Measurements from ENCODE around the gene ISCU. TPM values are rescaled to one million over a fixed set of nuclear protein-coding genes. Genes with fewer than 3 reads are reported as not detected.

ISCU gene
- total RNA-seq, 1 experiment from 2014 or later: 84.8 TPM

GRCh38 chr12:108581311-108582227 is 19.2 kb downstream of the ISCU start:
- Histone ChIP-seq H3K79me2 (ENCODE audit: low read depth) (no peaks in the 10 kb centered on the region), H3K27ac (no peak overlapping the region), H4K20me1 (ENCODE audit: insufficient read depth) (no peaks in the 10 kb centered on the region), H3K4me2 (no peak overlapping the region), H3K36me3 (ENCODE audit: low read depth) (no peaks in the 10 kb centered on the region), H2AFZ (no peak overlapping the region), H3K27me3 (ENCODE audit: insufficient read depth, low read depth) (peaks cover 14% of the 10 kb centered on the region; the same call in 1 of the 2 replicates), H3K4me3 (no peak overlapping the region), H3F3A (ENCODE audit: insufficient read depth, low read depth) (no peaks in the 10 kb centered on the region), H3K9me2 (ENCODE audit: insufficient read depth) (no peaks in the 10 kb centered on the region), H3K9me3 (ENCODE audit: insufficient read depth, low read depth) (no peaks in the 10 kb centered on the region), H3K4me1 (replicated peaks; ENCODE audit: insufficient read depth) (no peaks in the 10 kb centered on the region)
- POLR2A ChIA-PET (ENCODE audit: unreplicated experiment): interaction anchor here (0.5 kb wide), 1 partner anchor 144 kb away, joined by 13 read pairs; no protein-coding TSS in a partner anchor
- TF ChIP-seq CTCF (conservative IDR thresholded peaks at IDR 0.05) (no peak), EZH2 (IDR thresholded peaks at IDR 0.05; ENCODE audit: low read depth) (no peak)
- intact Hi-C loops (cut with micrococcal nuclease; ENCODE audit: unreplicated experiment): no loop called here
- no TSS peak for BruUV-seq (replicated peaks)
- CTCF ChIA-PET: no interaction called here
- no peak for DNase-seq

- Histone ChIP-seq H2AFZ (no peak overlapping the region), H3K27ac (no peak overlapping the region), H3K4me3 (no peak overlapping the region), H3K4me1 (replicated peaks; ENCODE audit: insufficient read depth) (no peaks in the 10 kb centered on the region), H3K27me3 (ENCODE audit: insufficient read depth, low read depth) (peaks cover 14% of the 10 kb centered on the region; the same call in 1 of the 2 replicates), H3K79me2 (ENCODE audit: low read depth) (no peaks in the 10 kb centered on the region), H4K20me1 (ENCODE audit: insufficient read depth) (no peaks in the 10 kb centered on the region), H3F3A (ENCODE audit: insufficient read depth, low read depth) (no peaks in the 10 kb centered on the region), H3K4me2 (no peak overlapping the region), H3K9me3 (ENCODE audit: insufficient read depth, low read depth) (no peaks in the 10 kb centered on the region), H3K36me3 (ENCODE audit: low read depth) (no peaks in the 10 kb centered on the region), H3K9me2 (ENCODE audit: insufficient read depth) (no peaks in the 10 kb centered on the region)
- POLR2A ChIA-PET (ENCODE audit: unreplicated experiment): no interaction called here
- TF ChIP-seq EZH2 (IDR thresholded peaks at IDR 0.05; ENCODE audit: low read depth) (no peak), CTCF (conservative IDR thresholded peaks at IDR 0.05) (no peak)
- CTCF ChIA-PET: no interaction called here
- no TSS peak for BruUV-seq (replicated peaks)
- intact Hi-C loops (cut with micrococcal nuclease; ENCODE audit: unreplicated experiment): no loop called here
- DNase-seq: no peak
Measured at GRCh38 chr12:108582509-108582908, 20.1 kb downstream of the ISCU start.

- BruUV-seq (replicated peaks): no TSS peak
- Histone ChIP-seq H4K20me1 (ENCODE audit: insufficient read depth) (no peaks in the 10 kb centered on the region), H3K27me3 (ENCODE audit: insufficient read depth, low read depth) (peaks cover 14% of the 10 kb centered on the region; the same call in 1 of the 2 replicates), H3K9me2 (ENCODE audit: insufficient read depth) (no peaks in the 10 kb centered on the region), H3K4me3 (no peak overlapping the region), H3K79me2 (ENCODE audit: low read depth) (no peaks in the 10 kb centered on the region), H3K4me2 (no peak overlapping the region), H3F3A (ENCODE audit: insufficient read depth, low read depth) (no peaks in the 10 kb centered on the region), H3K9me3 (ENCODE audit: insufficient read depth, low read depth) (no peaks in the 10 kb centered on the region), H3K36me3 (ENCODE audit: low read depth) (no peaks in the 10 kb centered on the region), H3K27ac (no peak overlapping the region), H3K4me1 (replicated peaks; ENCODE audit: insufficient read depth) (no peaks in the 10 kb centered on the region), H2AFZ (no peak overlapping the region)
- TF ChIP-seq EZH2 (IDR thresholded peaks at IDR 0.05; ENCODE audit: low read depth) (no peak), CTCF (conservative IDR thresholded peaks at IDR 0.05) (no peak)
- ChIA-PET POLR2A (ENCODE audit: unreplicated experiment) (no interaction called here), CTCF (no interaction called here)
- no peak for DNase-seq
- intact Hi-C loops (cut with micrococcal nuclease; ENCODE audit: unreplicated experiment): no loop called here
Measured at GRCh38 chr12:108582978-108583770, 20.8 kb downstream of the ISCU start.

Data from PC-9 (cell line).